Liver (tissue), 3 donors: Measurements from ENCODE around the gene CELF2.

ENCODE experiments used
- FOXA2 ChIP-seq: IDR thresholded peaks from 2 replicates; pipeline ENCODE4 v1.6.1; 2016; ENCODE audit warnings: antibody characterized with exemption
- HNF4G ChIP-seq: IDR thresholded peaks from 2 replicates; pipeline ENCODE4 v1.6.1; 2016; ENCODE audit warnings: antibody characterized with exemption
- TF ChIP-seq, protein P1 (sequence below): IDR thresholded peaks from 2 replicates; pipeline ENCODE4 v1.6.1; 2016; ENCODE audit warnings: antibody characterized with exemption, mild to moderate bottlenecking
- TF ChIP-seq, protein P2 (sequence below): fragments of 150-350 bp; IDR thresholded peaks from 2 replicates; pipeline ENCODE4 v1.5.1; 2017; ENCODE audit warnings: improper control_type of control experiment, low read depth, low read length; ENCODE audit not compliant: missing input control
- donor health status: healthy.
- donor health status: healthy.

- TF ChIP-seq HNF4G (no peak), FOXA2 (no peak)
- TF ChIP-seq, protein P1, sequence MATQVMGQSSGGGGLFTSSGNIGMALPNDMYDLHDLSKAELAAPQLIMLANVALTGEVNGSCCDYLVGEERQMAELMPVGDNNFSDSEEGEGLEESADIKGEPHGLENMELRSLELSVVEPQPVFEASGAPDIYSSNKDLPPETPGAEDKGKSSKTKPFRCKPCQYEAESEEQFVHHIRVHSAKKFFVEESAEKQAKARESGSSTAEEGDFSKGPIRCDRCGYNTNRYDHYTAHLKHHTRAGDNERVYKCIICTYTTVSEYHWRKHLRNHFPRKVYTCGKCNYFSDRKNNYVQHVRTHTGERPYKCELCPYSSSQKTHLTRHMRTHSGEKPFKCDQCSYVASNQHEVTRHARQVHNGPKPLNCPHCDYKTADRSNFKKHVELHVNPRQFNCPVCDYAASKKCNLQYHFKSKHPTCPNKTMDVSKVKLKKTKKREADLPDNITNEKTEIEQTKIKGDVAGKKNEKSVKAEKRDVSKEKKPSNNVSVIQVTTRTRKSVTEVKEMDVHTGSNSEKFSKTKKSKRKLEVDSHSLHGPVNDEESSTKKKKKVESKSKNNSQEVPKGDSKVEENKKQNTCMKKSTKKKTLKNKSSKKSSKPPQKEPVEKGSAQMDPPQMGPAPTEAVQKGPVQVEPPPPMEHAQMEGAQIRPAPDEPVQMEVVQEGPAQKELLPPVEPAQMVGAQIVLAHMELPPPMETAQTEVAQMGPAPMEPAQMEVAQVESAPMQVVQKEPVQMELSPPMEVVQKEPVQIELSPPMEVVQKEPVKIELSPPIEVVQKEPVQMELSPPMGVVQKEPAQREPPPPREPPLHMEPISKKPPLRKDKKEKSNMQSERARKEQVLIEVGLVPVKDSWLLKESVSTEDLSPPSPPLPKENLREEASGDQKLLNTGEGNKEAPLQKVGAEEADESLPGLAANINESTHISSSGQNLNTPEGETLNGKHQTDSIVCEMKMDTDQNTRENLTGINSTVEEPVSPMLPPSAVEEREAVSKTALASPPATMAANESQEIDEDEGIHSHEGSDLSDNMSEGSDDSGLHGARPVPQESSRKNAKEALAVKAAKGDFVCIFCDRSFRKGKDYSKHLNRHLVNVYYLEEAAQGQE = no peak
- TF ChIP-seq, protein P2, sequence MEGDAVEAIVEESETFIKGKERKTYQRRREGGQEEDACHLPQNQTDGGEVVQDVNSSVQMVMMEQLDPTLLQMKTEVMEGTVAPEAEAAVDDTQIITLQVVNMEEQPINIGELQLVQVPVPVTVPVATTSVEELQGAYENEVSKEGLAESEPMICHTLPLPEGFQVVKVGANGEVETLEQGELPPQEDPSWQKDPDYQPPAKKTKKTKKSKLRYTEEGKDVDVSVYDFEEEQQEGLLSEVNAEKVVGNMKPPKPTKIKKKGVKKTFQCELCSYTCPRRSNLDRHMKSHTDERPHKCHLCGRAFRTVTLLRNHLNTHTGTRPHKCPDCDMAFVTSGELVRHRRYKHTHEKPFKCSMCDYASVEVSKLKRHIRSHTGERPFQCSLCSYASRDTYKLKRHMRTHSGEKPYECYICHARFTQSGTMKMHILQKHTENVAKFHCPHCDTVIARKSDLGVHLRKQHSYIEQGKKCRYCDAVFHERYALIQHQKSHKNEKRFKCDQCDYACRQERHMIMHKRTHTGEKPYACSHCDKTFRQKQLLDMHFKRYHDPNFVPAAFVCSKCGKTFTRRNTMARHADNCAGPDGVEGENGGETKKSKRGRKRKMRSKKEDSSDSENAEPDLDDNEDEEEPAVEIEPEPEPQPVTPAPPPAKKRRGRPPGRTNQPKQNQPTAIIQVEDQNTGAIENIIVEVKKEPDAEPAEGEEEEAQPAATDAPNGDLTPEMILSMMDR = no peak
Observed at GRCh38 chr10:11274452-11274851, 256.8 kb downstream of the CELF2 start.
